Fibroblast of lung (primary cell): ENCODE data around the gene TAPBPL. TPM values are rescaled to one million over a fixed set of nuclear protein-coding genes. Genes with fewer than 3 reads are reported as not detected.
A peak's percentile ranks its signal among the peaks of the same experiment; 100 is the strongest.

ENCODE experiments used
- DNase-seq, 2 donors: peaks; one replicate each; pipeline versions ENCODE4 v3.0.0 to v3.0.0-alpha.2; 2010; ENCODE audit warnings: low read depth in 2 of 2
- H2AFZ ChIP-seq: 2 replicates; pipeline ENCODE4 v1.5.1; 2012; ENCODE audit warnings: low read length, control low read depth, inconsistent platforms
- H3K27ac ChIP-seq: 2 replicates; pipeline ENCODE4 v1.5.1; 2011; ENCODE audit warnings: low read length, control low read depth; ENCODE audit not compliant: insufficient read depth
- H3K27me3 ChIP-seq: 2 replicates; pipeline ENCODE4 v1.5.1; 2011; ENCODE audit warnings: mild to moderate bottlenecking, low read length; ENCODE audit not compliant: control insufficient read depth, insufficient read depth
- H3K36me3 ChIP-seq: 2 replicates; pipeline ENCODE4 v1.5.1; 2011; ENCODE audit warnings: low read length; ENCODE audit not compliant: control insufficient read depth, insufficient read depth
- H3K4me1 ChIP-seq: 2 replicates; pipeline ENCODE4 v1.5.1; 2011; ENCODE audit warnings: low read length; ENCODE audit not compliant: control insufficient read depth, insufficient read depth; ENCODE audit errors: extremely low read depth
- H3K4me2 ChIP-seq: 2 replicates; pipeline ENCODE4 v1.5.1; 2011; ENCODE audit warnings: low read length, control low read depth; ENCODE audit not compliant: insufficient read depth; ENCODE audit errors: extremely low read depth
- H3K4me3 ChIP-seq, 4 experiments: fragments of 200-600 bp in 1 of 4; sonication (generic) in 1 of 4; replicated peaks in 1 of 4; 2 replicates each; pipeline ENCODE4 v1.5.1; 2011 to 2016; ENCODE audit warnings: low read length in 4 of 4, low read depth in 3 of 4, mild to moderate bottlenecking in 3 of 4, control low read depth in 2 of 4, inconsistent platforms in 1 of 4, mixed read lengths in 1 of 4; ENCODE audit not compliant: insufficient read depth in 1 of 4; ENCODE audit errors: control extremely low read depth in 1 of 4
- H3K79me2 ChIP-seq: 2 replicates; pipeline ENCODE4 v1.5.1; 2012; ENCODE audit warnings: mild to moderate bottlenecking, low read length, inconsistent platforms; ENCODE audit not compliant: control insufficient read depth, insufficient read depth
- H3K9ac ChIP-seq: 2 replicates; pipeline ENCODE4 v1.5.1; 2011; ENCODE audit warnings: mild to moderate bottlenecking, low read length, control low read depth; ENCODE audit not compliant: insufficient read depth
- H3K9me3 ChIP-seq: 2 replicates; pipeline ENCODE4 v1.5.1; 2012; ENCODE audit warnings: low read depth, low read length; ENCODE audit not compliant: control insufficient read depth, insufficient read depth
- H4K20me1 ChIP-seq: 2 replicates; pipeline ENCODE4 v1.5.1; 2011; ENCODE audit warnings: low read length; ENCODE audit not compliant: control insufficient read depth, insufficient read depth; ENCODE audit errors: extremely low read depth
- EZH2 ChIP-seq: IDR thresholded peaks from 2 replicates; pipeline ENCODE4 v1.5.1; 2012; ENCODE audit warnings: low read length, control low read depth, mild to moderate bottlenecking; ENCODE audit errors: missing control alignments
- polyA plus RNA-seq, 2 donors: library from polyadenylated mRNA; depleted of rRNA in 1 of 2; stranded (reverse) in 1 of 2; unstranded in 1 of 2; fragments of >200 nt; gene quantifications; 2 replicates each; pipeline ENCODE4 v1.2.1, GENCODE V29; 2011 to 2012; ENCODE audit warnings: missing spikeins in 1 of 2
- total RNA-seq: library from RNA; depleted of rRNA; stranded (reverse); fragments of >200 nt; gene quantifications from 2 replicates; pipeline ENCODE4 v1.2.1, GENCODE V29; 2014
- TF ChIP-seq, protein P1 (sequence below), 2 donors: IDR thresholded peaks in 1 of 2; conservative IDR thresholded peaks in 1 of 2; 1 replicate in 1 of 2; 2 replicates in 1 of 2; pipeline ENCODE4 v1.5.1; 2011 to 2012; ENCODE audit warnings: low read length in 2 of 2, control low read depth in 1 of 2, inconsistent platforms in 1 of 2, low read depth in 1 of 2, mild to moderate bottlenecking in 1 of 2

TAPBPL gene
- total and polyA plus RNA-seq, 2 donors (not counting 1 experiment from before 2014, with no cell fraction given) = 14.0 to 17.3 TPM

DNA sequence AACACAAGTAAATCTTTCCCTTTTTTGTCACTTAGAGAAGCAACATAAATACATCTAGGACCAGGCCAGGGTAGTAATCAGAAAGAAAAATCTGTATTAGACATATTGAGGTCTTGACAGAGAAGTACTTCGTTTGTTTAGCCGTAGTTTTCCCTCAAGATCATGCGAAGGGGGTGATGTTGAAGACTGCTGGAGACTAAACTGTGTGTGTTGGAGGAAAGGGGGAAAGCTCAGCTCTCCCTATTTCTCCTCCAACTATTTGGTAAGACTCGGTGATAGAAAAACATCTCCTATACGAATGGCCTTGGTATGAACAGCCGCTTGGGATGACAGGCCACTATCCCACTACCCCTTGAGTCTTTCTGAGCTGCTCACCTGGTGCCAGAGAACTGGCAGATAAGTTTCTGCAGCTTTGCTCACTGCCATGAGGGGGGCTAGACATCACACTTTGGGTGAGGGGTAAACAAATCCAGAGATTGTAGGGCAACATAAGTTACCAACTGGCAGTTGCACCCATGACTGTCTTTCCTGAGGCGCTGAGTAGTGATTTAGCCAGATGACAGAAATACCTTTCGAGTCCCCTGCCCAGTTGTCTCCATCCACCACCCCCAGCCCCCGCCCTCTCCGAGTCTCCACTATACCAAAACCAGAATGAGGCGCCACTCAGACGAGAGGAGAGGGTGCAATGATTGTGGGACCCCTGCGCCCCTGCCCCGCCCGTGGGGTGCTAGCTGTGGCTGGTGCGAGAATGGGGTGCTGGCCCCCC is 17.9 kb downstream of the TAPBPL start:
- peak overlapping the region; percentile 80 to 85 (median 82) for H3K4me3 ChIP-seq
- no peak overlapping the region for H2AFZ ChIP-seq
- H3K79me2 ChIP-seq = peaks cover 17% of the 10 kb centered on the region
- peaks cover 11% of the 10 kb centered on the region for H3K4me1 ChIP-seq
- H3K9me3 ChIP-seq = no peaks in the 10 kb centered on the region
- H3K27ac ChIP-seq = peak overlapping the region; percentile 79
- DNase-seq = peak in 1 of 2 donors; percentile 10
- peaks cover 3% of the 10 kb centered on the region for H3K36me3 ChIP-seq
- peak overlapping the region; percentile 80 for H3K9ac ChIP-seq
- no peak for TF ChIP-seq EZH2
- TF ChIP-seq, protein P1, sequence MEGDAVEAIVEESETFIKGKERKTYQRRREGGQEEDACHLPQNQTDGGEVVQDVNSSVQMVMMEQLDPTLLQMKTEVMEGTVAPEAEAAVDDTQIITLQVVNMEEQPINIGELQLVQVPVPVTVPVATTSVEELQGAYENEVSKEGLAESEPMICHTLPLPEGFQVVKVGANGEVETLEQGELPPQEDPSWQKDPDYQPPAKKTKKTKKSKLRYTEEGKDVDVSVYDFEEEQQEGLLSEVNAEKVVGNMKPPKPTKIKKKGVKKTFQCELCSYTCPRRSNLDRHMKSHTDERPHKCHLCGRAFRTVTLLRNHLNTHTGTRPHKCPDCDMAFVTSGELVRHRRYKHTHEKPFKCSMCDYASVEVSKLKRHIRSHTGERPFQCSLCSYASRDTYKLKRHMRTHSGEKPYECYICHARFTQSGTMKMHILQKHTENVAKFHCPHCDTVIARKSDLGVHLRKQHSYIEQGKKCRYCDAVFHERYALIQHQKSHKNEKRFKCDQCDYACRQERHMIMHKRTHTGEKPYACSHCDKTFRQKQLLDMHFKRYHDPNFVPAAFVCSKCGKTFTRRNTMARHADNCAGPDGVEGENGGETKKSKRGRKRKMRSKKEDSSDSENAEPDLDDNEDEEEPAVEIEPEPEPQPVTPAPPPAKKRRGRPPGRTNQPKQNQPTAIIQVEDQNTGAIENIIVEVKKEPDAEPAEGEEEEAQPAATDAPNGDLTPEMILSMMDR (conservative IDR thresholded peaks at IDR 0.05 in 1 of 2, IDR thresholded peaks at IDR 0.05 in 1 of 2; ENCODE audit: low read depth in 1 of 2, low read length in 2 of 2) = no peak
- peak overlapping the region; percentile 94 for H3K4me2 ChIP-seq
- H3K27me3 ChIP-seq = no peaks in the 10 kb centered on the region
- no peaks in the 10 kb centered on the region for H4K20me1 ChIP-seq

DNA sequence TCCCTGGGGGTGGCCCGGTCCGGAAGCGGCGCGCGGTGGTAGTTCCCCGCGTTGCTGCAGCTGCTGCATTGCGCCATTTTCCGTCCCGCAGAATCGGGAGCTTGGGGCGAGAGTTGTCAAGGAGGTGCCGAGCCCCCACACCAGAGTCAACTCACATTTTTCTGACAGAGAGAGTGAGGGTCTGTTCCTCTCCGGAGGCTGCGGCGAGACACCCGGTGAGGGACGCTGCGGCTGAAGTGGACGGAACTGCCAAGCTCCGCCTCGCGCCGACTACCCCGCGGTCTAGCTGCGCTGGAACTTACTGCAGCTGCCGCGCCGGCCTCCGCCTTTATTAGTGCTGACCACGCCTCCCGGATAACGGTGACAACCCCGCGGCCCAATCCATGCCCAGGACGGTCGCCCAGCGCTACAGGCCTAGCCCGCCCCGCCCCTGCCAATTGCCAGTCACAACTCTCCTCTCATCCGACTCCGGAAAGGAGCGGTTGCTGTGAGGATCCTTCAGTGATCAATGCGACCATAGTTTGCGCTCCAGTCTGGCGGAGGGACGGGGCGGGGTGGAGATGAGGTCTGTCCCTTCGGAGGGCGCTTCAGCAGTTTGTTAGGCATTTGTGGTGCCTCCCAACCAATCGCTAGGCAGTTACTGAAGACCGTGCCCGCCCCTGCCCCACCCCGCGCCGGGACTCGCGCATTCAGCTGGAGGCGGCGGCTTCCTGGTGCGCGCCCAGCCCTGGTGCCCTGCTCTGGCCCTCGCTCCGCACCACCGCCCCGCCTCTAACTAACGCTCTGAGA is 18.7 kb downstream of the TAPBPL start, which contains the start of gene VAMP1:
TSS of gene VAMP1 (minus strand) at position 303 of the 789 bp plus-strand sequence. CDS start at position 157, 146 bp downstream.
- Histone ChIP-seq H4K20me1 (no peaks in the 10 kb centered on the region), H3K9me3 (no peaks in the 10 kb centered on the region), H3K9ac (peak within 1 kb of the TSS; percentile 80), H3K4me1 (peaks cover 11% of the 10 kb centered on the region), H3K36me3 (no peaks in the 10 kb centered on the region), H3K4me3 (peak within 1 kb of the TSS; percentile 80 to 85 (median 82)), H3K79me2 (peaks cover 17% of the 10 kb centered on the region), H3K4me2 (peak within 1 kb of the TSS; percentile 94), H3K27me3 (no peaks in the 10 kb centered on the region), H3K27ac (peak within 1 kb of the TSS; percentile 79), H2AFZ (peak within 1 kb of the TSS; percentile 74)
- TF ChIP-seq, protein P1 (conservative IDR thresholded peaks at IDR 0.05 in 1 of 2, IDR thresholded peaks at IDR 0.05 in 1 of 2; ENCODE audit: low read depth in 1 of 2, low read length in 2 of 2) = no peak
- no peak for TF ChIP-seq EZH2
- DNase-seq = peak; percentile 97 to 98

DNA sequence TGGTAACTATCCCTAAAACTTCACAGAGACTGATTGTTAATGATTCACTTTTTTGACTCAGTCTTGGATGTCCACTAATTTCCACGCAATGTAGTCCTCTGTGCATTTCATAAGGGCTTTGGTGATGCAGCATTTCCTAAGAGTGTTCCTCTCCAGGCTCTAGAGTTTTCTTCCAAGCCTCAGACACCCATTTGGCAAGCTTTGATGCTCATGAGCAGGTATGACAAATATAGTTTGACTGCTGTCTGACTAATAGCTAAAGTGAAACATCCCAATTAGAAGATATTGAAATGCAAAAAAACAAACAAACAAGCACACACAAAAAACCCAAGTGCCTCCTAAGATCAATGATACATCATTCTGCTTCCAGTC is 20.1 kb downstream of the TAPBPL start:
- Histone ChIP-seq H3K79me2 (peaks cover 17% of the 10 kb centered on the region), H4K20me1 (no peaks in the 10 kb centered on the region), H3K9ac (no peak overlapping the region), H3K4me1 (peaks cover 11% of the 10 kb centered on the region), H3K9me3 (no peaks in the 10 kb centered on the region), H2AFZ (no peak overlapping the region), H3K27me3 (no peaks in the 10 kb centered on the region), H3K27ac (no peak overlapping the region), H3K4me3 (no peak overlapping the region), H3K4me2 (no peak overlapping the region), H3K36me3 (no peaks in the 10 kb centered on the region)
- DNase-seq = peak in 1 of 2 donors; percentile 27
- TF ChIP-seq, protein P1 (conservative IDR thresholded peaks at IDR 0.05 in 1 of 2, IDR thresholded peaks at IDR 0.05 in 1 of 2; ENCODE audit: low read depth in 1 of 2, low read length in 2 of 2) = no peak
- no peak for TF ChIP-seq EZH2
